Colon (tissue), 2 donors: ENCODE data around the gene RPS6KC1.
"Not testable (repeated sequence)": the region's sequence is repeated elsewhere in the genome, so short reads cannot be mapped to it uniquely, and the experiment has no call there.

ENCODE experiments used
- FAIRE-seq: peaks from 2 replicates; lab custom pipeline; 2012; peaks lifted over from hg19 to GRCh38; lab: Jason Lieb, UNC
- donor health status: control.
- donor health status: control.

RPS6KC1 gene

DNA sequence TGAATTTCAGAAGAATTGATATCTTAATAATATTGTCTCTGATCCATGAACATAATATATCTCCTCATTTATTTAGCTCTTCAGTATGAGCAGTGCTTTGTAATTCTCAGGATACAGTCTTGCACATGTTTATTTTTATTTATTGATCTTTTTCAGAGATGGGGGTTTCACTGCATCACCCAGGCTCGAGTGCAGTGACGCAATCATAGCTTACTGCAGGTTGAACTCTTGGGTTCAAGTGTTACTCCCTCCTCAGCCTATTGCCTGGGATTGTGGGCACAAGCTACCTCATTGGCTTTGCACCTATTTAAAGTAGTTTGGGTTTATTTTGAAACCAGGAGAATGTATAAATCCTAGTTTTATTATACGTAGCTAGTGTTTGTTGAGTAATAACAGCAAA is 4.7 kb downstream of the RPS6KC1 start:
- no peak for FAIRE-seq

DNA sequence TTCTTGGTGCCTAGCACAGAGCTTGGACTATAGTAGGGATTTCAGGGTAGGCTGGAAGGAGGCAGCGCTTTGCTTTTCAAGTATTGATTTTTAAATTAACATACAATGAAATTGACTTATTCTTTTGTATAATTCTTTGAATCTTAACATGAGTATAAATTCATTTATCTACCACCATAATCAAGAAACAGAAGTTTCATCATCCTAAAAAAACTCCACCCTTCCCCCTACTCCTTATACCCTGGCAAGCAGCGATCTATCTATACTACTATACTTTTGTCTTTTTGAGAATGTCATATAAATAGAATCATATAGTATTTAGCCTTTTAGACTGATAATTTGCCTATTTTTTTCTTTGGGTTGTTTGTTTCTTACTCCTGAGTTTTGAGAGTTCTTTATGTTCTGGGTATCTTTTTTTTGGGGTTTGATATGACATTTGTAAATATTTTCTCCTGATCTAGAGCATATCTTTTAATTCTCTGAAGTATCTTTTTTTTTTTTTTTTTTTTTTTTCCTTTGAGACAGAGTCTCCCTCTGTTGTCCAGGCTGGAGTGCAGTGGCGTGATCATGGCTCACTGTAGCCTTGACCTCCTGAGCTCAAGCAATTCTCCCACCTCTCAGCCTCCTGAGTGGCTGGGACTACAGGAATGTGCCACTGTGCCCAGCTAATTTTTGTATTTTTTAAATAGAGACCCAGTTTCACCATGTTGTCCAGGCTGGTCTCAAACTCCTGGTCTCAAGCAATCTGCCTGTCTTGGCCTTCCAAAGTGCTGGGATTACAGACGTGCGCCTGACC is 6.4 kb downstream of the RPS6KC1 start:
- no peak for FAIRE-seq

DNA sequence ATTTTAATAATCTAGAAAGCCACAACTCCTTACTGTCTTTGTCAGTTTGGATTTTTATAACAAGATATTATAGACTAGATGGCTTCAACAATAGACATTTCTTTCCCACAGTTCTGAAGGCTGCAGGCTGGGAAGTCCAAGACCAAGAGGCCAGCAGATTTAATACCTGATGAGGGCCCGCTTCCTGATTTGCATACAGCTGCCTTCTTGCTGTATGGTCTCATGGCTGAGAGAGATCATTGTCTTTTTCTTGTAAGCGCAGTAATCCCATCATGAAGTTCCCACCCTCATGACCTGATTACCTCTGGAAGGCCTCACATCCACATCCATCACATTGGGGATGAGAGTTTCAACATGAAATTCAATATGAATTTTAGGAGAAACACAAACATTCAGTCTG is 9.8 kb downstream of the RPS6KC1 start:
- FAIRE-seq = no peak

GRCh38 chr1:213061263-213061662 is 10.2 kb downstream of the RPS6KC1 start:
- no peak for FAIRE-seq

DNA sequence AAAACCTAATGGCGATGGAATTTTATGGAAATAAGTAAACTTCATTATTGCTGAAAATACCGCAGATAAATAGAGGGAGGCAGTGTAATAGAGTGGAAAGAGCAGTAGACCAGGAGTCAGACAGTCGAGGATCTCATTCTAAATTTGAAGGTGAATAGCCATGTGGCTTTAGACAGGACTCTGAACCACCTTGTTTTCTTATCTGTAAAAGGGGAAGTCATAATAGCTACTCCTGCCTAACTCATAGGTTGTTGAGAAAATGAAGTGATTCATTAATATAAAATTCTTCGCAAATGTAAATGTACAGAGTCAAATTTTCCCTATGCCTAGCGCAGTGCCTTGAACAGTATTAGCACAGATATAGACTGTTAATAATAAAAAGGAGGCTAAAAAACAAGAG is 14.8 kb downstream of the RPS6KC1 start:
- FAIRE-seq = no peak

DNA sequence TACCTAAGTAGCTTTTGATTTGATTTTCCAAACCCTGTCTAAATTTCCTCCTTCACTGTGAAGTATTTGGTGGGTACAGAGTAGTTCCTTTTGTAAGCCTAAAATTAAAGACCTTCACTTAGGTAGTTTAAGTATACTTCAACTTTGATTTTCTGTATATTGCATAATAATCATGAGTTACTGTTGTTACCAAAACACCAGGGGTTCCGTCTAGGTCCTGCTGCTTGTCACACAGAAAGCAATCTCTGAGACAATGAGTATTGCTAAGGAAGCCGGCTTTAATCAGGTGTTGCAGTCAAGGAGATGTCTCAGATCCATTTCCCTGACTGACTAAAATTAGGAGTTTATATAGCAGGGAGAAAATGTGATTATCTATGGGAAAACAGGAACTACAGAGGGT is 15.3 kb downstream of the RPS6KC1 start:
- FAIRE-seq = no peak

GRCh38 chr1:213067352-213067751 is 16.3 kb downstream of the RPS6KC1 start:
- FAIRE-seq = no peak

DNA sequence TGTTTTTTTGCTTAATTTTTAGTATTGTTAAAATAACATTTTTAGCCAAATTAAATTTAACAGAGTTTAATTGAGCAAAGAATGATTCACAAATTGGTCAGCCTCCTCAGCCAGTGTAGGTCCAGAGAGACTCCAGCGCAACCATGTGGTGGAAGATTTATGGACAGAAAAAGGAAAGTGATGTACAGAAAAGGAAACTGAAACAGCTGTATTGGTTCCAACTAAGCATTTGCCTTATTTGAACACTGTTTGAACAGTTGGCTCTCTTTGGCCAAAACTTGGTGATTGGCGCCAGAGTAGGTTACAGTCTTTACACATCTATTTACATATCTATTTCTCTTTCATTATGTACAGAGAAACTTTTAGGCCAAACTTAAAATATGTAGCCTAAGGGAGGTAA is 19.4 kb downstream of the RPS6KC1 start:
- no peak for FAIRE-seq

- no peak for FAIRE-seq
Measured at GRCh38 chr1:213075725-213076124, 24.7 kb downstream of the RPS6KC1 start.

DNA sequence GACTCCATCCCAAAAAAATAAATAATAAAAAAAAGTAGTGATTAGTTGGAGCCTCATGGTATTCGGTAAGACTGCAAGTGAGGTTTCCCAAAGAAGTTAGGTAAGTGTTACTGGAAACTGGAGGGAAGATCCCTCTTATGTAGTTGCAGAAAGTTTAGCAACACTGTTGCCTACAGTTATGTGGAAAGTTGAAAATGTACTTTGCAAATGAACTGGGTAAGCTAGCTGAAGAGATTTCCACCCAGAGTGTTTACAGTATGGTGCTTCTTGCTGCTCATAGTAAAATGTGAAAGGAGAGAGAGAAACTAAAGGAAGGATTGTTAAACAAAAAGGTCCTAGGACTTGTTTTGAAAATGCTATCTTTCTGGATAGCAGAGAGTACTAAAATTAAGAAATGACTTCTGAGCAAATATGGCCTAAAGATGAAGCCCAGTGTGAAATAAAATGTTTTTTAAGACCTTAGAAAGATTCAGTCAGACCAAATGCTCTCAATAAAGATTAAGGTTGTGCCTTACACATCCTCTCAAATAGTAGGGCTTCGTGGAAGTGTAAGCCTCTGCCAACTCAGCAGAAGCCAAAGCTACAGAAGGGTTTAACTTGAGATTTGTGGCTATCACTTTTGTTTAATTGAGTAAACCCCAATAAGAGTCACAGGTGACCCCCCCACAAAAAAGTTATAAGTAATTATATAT is 31.5 kb downstream of the RPS6KC1 start:
- FAIRE-seq = no peak

- no peak for FAIRE-seq
Measured at GRCh38 chr1:213083112-213083445, 32.0 kb downstream of the RPS6KC1 start.

GRCh38 chr1:213087911-213088310 is 36.9 kb downstream of the RPS6KC1 start:
- no peak for FAIRE-seq

- no peak for FAIRE-seq
Measured at GRCh38 chr1:213089924-213090677, 39.1 kb downstream of the RPS6KC1 start.

GRCh38 chr1:213094446-213094845 is 43.4 kb downstream of the RPS6KC1 start:
- no peak for FAIRE-seq

- FAIRE-seq = no peak
Measured at GRCh38 chr1:213095467-213095866, 44.4 kb downstream of the RPS6KC1 start.

GRCh38 chr1:213099682-213100399 is 48.8 kb downstream of the RPS6KC1 start:
- no peak for FAIRE-seq

DNA sequence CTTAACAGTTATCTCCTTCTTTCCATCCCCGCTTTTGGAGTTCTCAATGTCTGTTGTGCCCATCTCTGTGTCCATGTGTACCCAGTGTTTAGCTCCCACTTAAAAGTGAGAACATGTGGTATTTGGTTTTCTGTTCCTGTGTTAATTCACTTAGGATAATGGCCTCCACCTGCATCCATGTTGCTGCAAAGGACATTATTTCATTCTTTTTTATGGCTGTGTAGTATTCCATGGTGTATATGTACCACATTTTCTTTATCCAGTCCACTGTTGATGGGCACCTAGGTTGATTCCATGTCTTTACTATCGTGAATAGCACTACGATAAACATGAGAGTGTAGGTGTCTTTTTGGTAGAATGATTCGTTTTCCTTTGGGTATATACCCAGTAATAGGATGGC is 49.5 kb downstream of the RPS6KC1 start:
- FAIRE-seq = not testable (repeated sequence)

DNA sequence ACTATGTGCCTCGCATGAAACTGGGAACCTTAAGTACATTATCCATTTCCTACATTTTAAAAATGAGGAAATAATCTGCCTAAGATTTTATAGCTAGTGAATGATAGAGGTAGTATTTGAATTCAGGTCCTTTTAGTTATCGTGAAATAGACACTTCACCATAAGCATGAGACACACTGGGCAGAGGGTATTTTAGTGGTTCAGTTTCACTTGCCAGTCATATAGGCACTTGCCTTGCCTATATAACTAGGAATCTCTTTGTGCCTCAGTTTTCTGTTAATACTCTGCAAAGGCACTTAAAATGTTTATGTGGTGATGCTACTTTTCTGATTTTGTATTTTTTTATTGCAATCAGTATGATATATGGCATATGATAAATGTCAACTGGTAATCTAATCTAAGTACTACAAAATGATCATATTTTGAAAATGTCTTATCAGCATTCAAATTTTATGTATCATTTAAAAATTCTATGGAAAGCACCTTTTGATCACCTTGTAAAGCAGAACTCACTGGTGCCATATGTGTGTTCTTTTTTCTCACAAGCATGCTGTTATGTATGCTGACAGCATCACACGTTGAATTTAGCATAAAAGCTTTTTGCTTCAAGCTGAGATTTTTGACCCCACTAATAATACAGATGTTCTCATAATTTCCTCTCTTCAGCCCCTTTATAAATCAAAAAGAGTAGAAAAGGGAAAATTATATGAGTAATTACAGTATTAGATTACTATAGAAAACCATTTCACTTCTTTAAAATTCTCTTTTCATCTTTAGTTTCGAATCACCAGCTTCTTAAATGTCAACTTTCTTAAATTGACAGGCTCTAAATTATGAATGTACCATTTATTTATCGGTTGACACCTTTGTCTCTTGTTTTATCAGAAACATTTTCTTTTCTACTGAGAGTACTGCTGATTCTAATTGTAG is 52.6 kb downstream of the RPS6KC1 start:
- no peak for FAIRE-seq

GRCh38 chr1:213104604-213105003 is 53.6 kb downstream of the RPS6KC1 start:
- FAIRE-seq = no peak

GRCh38 chr1:213106298-213106697 is 55.3 kb downstream of the RPS6KC1 start:
- no peak for FAIRE-seq

GRCh38 chr1:213107613-213108012 is 56.6 kb downstream of the RPS6KC1 start:
- FAIRE-seq = no peak
